GM23338 (cell line): ENCODE results near the gene SLC24A4.

ENCODE experiments used
- CREB1 ChIP-seq: fragments of 250-450 bp; sonication (Bioruptor Pico); IDR thresholded peaks from 2 replicates; pipeline ENCODE4 v1.5.0; 2020; ENCODE audit warnings: low read depth, mild to moderate bottlenecking, moderate library complexity
- EZH2 ChIP-seq: fragments of 200-600 bp; sonication (generic); IDR thresholded peaks from one replicate; pipeline ENCODE4 v1.8.0; 2017; ENCODE audit warnings: antibody characterized with exemption, mild to moderate bottlenecking, low read depth; ENCODE audit not compliant: unreplicated experiment
- EZH2phosphoT487 ChIP-seq: fragments of 200-600 bp; sonication (generic); IDR thresholded peaks from one replicate; pipeline ENCODE4 v1.8.1; 2018; ENCODE audit warnings: antibody characterized with exemption; ENCODE audit not compliant: unreplicated experiment
- JUNB ChIP-seq: IDR thresholded peaks from one replicate; pipeline ENCODE4 v1.6.1; 2016; ENCODE audit warnings: antibody characterized with exemption; ENCODE audit not compliant: unreplicated experiment
- NANOG ChIP-seq: IDR thresholded peaks from 2 replicates; pipeline ENCODE4 v1.6.1; 2016; ENCODE audit warnings: antibody characterized with exemption, borderline replicate concordance
- POLR2AphosphoS5 ChIP-seq: IDR thresholded peaks from 2 replicates; pipeline ENCODE4 v1.6.1; 2016; ENCODE audit warnings: antibody characterized with exemption, low read depth
- STAT1 ChIP-seq: IDR thresholded peaks from one replicate; pipeline ENCODE4 v1.6.1; 2016; ENCODE audit warnings: antibody characterized with exemption; ENCODE audit not compliant: unreplicated experiment
- ZNF114 ChIP-seq: fragments of 250-450 bp; sonication (Bioruptor Pico); IDR thresholded peaks from 2 replicates; pipeline ENCODE4 v1.5.0; 2020; ENCODE audit warnings: mild to moderate bottlenecking, moderate library complexity
- TF ChIP-seq, protein P1 (sequence below): IDR thresholded peaks from one replicate; pipeline ENCODE4 v1.6.1; 2018; ENCODE audit warnings: antibody characterized with exemption; ENCODE audit not compliant: unreplicated experiment
- TF ChIP-seq, protein P2 (sequence below), 2 experiments: fragments of 200-600 bp in 1 of 2; sonication (generic) in 1 of 2; conservative IDR thresholded peaks; 2 replicates each; pipeline versions ENCODE4 v1.5.1 to v1.6.1; 2016 to 2017; ENCODE audit warnings: antibody characterized with exemption in 2 of 2, low read depth in 2 of 2, mild to moderate bottlenecking in 2 of 2, moderate library complexity in 1 of 2

DNA sequence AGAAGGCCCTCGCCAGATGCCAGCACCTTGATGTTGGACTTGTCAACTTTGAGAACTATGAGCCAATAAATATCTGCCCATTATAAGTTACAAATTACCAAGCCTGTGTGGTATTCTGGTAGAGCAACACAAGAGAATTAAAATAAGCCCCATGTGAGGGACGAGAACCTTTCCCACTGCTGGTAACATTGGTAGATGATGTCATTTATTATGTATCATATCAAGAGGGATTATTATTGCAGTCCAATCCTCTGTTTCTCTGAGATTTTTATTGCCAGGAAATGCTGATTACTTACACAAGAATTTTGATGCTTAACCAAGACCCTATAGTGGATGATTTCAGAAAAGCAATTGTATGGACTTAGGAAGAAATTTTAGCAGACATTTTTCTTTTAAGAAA lies 40.3 kb upstream of the SLC24A4 start:
- TF ChIP-seq, protein P1, sequence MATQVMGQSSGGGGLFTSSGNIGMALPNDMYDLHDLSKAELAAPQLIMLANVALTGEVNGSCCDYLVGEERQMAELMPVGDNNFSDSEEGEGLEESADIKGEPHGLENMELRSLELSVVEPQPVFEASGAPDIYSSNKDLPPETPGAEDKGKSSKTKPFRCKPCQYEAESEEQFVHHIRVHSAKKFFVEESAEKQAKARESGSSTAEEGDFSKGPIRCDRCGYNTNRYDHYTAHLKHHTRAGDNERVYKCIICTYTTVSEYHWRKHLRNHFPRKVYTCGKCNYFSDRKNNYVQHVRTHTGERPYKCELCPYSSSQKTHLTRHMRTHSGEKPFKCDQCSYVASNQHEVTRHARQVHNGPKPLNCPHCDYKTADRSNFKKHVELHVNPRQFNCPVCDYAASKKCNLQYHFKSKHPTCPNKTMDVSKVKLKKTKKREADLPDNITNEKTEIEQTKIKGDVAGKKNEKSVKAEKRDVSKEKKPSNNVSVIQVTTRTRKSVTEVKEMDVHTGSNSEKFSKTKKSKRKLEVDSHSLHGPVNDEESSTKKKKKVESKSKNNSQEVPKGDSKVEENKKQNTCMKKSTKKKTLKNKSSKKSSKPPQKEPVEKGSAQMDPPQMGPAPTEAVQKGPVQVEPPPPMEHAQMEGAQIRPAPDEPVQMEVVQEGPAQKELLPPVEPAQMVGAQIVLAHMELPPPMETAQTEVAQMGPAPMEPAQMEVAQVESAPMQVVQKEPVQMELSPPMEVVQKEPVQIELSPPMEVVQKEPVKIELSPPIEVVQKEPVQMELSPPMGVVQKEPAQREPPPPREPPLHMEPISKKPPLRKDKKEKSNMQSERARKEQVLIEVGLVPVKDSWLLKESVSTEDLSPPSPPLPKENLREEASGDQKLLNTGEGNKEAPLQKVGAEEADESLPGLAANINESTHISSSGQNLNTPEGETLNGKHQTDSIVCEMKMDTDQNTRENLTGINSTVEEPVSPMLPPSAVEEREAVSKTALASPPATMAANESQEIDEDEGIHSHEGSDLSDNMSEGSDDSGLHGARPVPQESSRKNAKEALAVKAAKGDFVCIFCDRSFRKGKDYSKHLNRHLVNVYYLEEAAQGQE, result no peak
- TF ChIP-seq, protein P2, sequence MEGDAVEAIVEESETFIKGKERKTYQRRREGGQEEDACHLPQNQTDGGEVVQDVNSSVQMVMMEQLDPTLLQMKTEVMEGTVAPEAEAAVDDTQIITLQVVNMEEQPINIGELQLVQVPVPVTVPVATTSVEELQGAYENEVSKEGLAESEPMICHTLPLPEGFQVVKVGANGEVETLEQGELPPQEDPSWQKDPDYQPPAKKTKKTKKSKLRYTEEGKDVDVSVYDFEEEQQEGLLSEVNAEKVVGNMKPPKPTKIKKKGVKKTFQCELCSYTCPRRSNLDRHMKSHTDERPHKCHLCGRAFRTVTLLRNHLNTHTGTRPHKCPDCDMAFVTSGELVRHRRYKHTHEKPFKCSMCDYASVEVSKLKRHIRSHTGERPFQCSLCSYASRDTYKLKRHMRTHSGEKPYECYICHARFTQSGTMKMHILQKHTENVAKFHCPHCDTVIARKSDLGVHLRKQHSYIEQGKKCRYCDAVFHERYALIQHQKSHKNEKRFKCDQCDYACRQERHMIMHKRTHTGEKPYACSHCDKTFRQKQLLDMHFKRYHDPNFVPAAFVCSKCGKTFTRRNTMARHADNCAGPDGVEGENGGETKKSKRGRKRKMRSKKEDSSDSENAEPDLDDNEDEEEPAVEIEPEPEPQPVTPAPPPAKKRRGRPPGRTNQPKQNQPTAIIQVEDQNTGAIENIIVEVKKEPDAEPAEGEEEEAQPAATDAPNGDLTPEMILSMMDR (conservative IDR thresholded peaks at IDR 0.05; ENCODE audit: low read depth in 2 of 2), result no peak
- TF ChIP-seq CREB1 (CRISPR knock-in tag) (no peak), EZH2 (no peak), POLR2AphosphoS5 (no peak), STAT1 (no peak), JUNB (no peak), EZH2phosphoT487 (no peak), NANOG (no peak), ZNF114 (CRISPR knock-in tag) (no peak)
